HepG2 (cell line): ENCODE data around the gene EIF6. TPM values are rescaled to one million over a fixed set of nuclear protein-coding genes. Genes with fewer than 3 reads are reported as not detected.

Experiments
- CBX1 ChIP-seq: IDR thresholded peaks from one replicate; pipeline ENCODE4 v1.6.1; 2016; ENCODE audit warnings: antibody characterized with exemption, low read depth
- CBX5 ChIP-seq: sonication (generic); formaldehyde crosslinking; IDR thresholded peaks from 2 replicates; pipeline ENCODE4 v1.4.0; 2020; ENCODE audit warnings: missing genetic modification reagents, borderline replicate concordance
- DMAP1 ChIP-seq: IDR thresholded peaks from 2 replicates; pipeline ENCODE4 v1.6.1; 2016
- ETV5 ChIP-seq: IDR thresholded peaks from 2 replicates; pipeline ENCODE4 v1.6.1; 2018; ENCODE audit warnings: missing biosample characterization, missing genetic modification reagents, inconsistent platforms, borderline replicate concordance
- FOXA1 ChIP-seq, 2 experiments: fragments of 450-650 bp in 1 of 2; sonication (generic) in 1 of 2; formaldehyde crosslinking in 1 of 2; IDR thresholded peaks; 2 replicates each; pipeline versions ENCODE4 v1.4.0 to v1.6.1; 2016 to 2020; ENCODE audit warnings: missing genetic modification reagents in 1 of 2
- GATAD1 ChIP-seq: IDR thresholded peaks from 2 replicates; pipeline ENCODE4 v1.6.1; 2016; ENCODE audit warnings: missing genetic modification reagents, missing compliant biosample characterization
- GFI1 ChIP-seq: sonication (generic); formaldehyde crosslinking; IDR thresholded peaks from 2 replicates; pipeline ENCODE4 v1.5.0; 2020; ENCODE audit warnings: missing genetic modification reagents, mild to moderate bottlenecking, borderline replicate concordance
- HHEX ChIP-seq: IDR thresholded peaks from 2 replicates; pipeline ENCODE4 v1.6.1; 2016; ENCODE audit warnings: control low read depth
- KLF11 ChIP-seq: IDR thresholded peaks from 2 replicates; pipeline ENCODE4 v1.6.1; 2016; ENCODE audit warnings: missing compliant biosample characterization
- KLF16 ChIP-seq, 2 experiments: sonication (generic) in 1 of 2; formaldehyde crosslinking in 1 of 2; IDR thresholded peaks; 2 replicates each; pipeline versions ENCODE4 v1.6.1 to v1.8.0; 2016 to 2023; ENCODE audit warnings: missing genetic modification reagents in 2 of 2, missing compliant biosample characterization in 1 of 2
- MXD4 ChIP-seq: IDR thresholded peaks from 2 replicates; pipeline ENCODE4 v1.6.1; 2016; ENCODE audit warnings: mild to moderate bottlenecking, missing biosample characterization, missing genetic modification reagents
- NFYC ChIP-seq: IDR thresholded peaks from 2 replicates; pipeline ENCODE4 v1.6.1; 2016; ENCODE audit warnings: missing genetic modification reagents, missing compliant biosample characterization
- PTBP1 ChIP-seq: fragments of 200-400 bp; formaldehyde crosslinking; IDR thresholded peaks from 2 replicates; pipeline ENCODE4 v1.6.1; 2018; ENCODE audit warnings: low read length, low read depth; ENCODE audit not compliant: poor library complexity, severe bottlenecking
- RARG ChIP-seq: sonication (generic); formaldehyde crosslinking; IDR thresholded peaks from 2 replicates; pipeline ENCODE4 v1.4.0; 2020; ENCODE audit warnings: low read depth, mild to moderate bottlenecking, missing genetic modification reagents
- TAF1 ChIP-seq: sonication (generic); formaldehyde crosslinking; IDR thresholded peaks from 2 replicates; pipeline ENCODE4 v1.4.0; 2020; ENCODE audit warnings: missing genetic modification reagents
- THAP8 ChIP-seq: sonication (generic); formaldehyde crosslinking; IDR thresholded peaks from 2 replicates; pipeline ENCODE4 v1.5.1; 2020; ENCODE audit warnings: missing genetic modification reagents, mild to moderate bottlenecking, borderline replicate concordance
- U2AF2 ChIP-seq: fragments of 200-400 bp; formaldehyde crosslinking; IDR thresholded peaks from 2 replicates; pipeline ENCODE4 v1.6.1; 2017; ENCODE audit warnings: low read depth, mild to moderate bottlenecking, low read length
- YEATS4 ChIP-seq: sonication (generic); formaldehyde crosslinking; IDR thresholded peaks from 2 replicates; pipeline ENCODE4 v1.4.0; 2020; ENCODE audit warnings: missing genetic modification reagents, borderline replicate concordance
- ZBTB21 ChIP-seq: sonication (generic); formaldehyde crosslinking; IDR thresholded peaks from 2 replicates; pipeline ENCODE4 v1.4.0; 2020; ENCODE audit warnings: missing genetic modification reagents
- ZBTB4 ChIP-seq: sonication (generic); formaldehyde crosslinking; IDR thresholded peaks from 2 replicates; pipeline ENCODE4 v1.4.0; 2020; ENCODE audit warnings: missing genetic modification reagents, mild to moderate bottlenecking, borderline replicate concordance
- ZFP36L1 ChIP-seq: sonication (generic); formaldehyde crosslinking; IDR thresholded peaks from 2 replicates; pipeline ENCODE4 v1.8.0; 2022; ENCODE audit warnings: mild to moderate bottlenecking, missing genetic modification reagents, moderate library complexity
- ZFP36L2 ChIP-seq: sonication (generic); formaldehyde crosslinking; IDR thresholded peaks from 2 replicates; pipeline ENCODE4 v1.4.0; 2020; ENCODE audit warnings: missing genetic modification reagents
- ZFP41 ChIP-seq: sonication (generic); formaldehyde crosslinking; IDR thresholded peaks from 2 replicates; pipeline ENCODE4 v1.4.0; 2020; ENCODE audit warnings: mild to moderate bottlenecking, missing genetic modification reagents, borderline replicate concordance
- ZNF543 ChIP-seq: sonication (generic); formaldehyde crosslinking; IDR thresholded peaks from 2 replicates; pipeline ENCODE4 v1.4.0; 2020; ENCODE audit warnings: mild to moderate bottlenecking, missing genetic modification reagents
- ZNF567 ChIP-seq: sonication (generic); formaldehyde crosslinking; IDR thresholded peaks from 2 replicates; pipeline ENCODE4 v1.8.1; 2023; ENCODE audit warnings: mild to moderate bottlenecking, missing genetic modification reagents, borderline replicate concordance
- ZNF570 ChIP-seq: sonication (generic); formaldehyde crosslinking; IDR thresholded peaks from 2 replicates; pipeline ENCODE4 v1.4.0; 2020; ENCODE audit warnings: mild to moderate bottlenecking, missing genetic modification reagents, borderline replicate concordance
- polyA plus RNA-seq, 8 experiments: library from polyadenylated mRNA; depleted of rRNA in 3 of 8; stranded (reverse) in 7 of 8; unstranded in 1 of 8; fragments of >200 nt; fragmentation: Illumina TruSeq in 4 of 8; extraction: Trizol in 4 of 8; gene quantifications; 2 replicates each; pipeline versions ENCODE4 v1.2.1 to v1.2.3, GENCODE V29; 2011 to 2016; ENCODE audit warnings: low read depth in 4 of 8, missing spikeins in 1 of 8, mixed read lengths in 1 of 8; ENCODE audit not compliant: insufficient read depth in 1 of 8
- total RNA-seq, 5 experiments: library from RNA; depleted of rRNA; stranded (reverse); fragments of >200 nt; fragmentation: Illumina TruSeq; extraction: Trizol; gene quantifications; 2 replicates each; pipeline ENCODE4 v1.2.3, GENCODE V29; 2016; ENCODE audit warnings: low read depth in 1 of 5

EIF6 gene
- total and polyA plus RNA-seq, 2 of the 13 experiments (the other 11 are each of a cell fraction or from before 2014, with no cell fraction given), result 462 to 466 TPM

GRCh38 chr20:35327074-35327976, 42.8 kb upstream of the EIF6 start (continued):
- TF ChIP-seq ZFP36L2 (CRISPR knock-in tag), result peak; percentile 64
- TF ChIP-seq ZFP41 (CRISPR knock-in tag), result no peak
- TF ChIP-seq CBX5 (CRISPR knock-in tag), result peak; percentile 58
- peak; percentile 9 for TF ChIP-seq CBX1
- TF ChIP-seq RARG, result 0 out of 2 replicates have a peak, but pooled peaks have one; percentile 84
- TF ChIP-seq YEATS4 (CRISPR knock-in tag), result peak; percentile 88; the same call in 1 of the 2 replicates
- TF ChIP-seq HHEX, result peak; percentile 92
- TF ChIP-seq TAF1 (CRISPR knock-in tag), result no peak; the same call in 1 of the 2 replicates
- TF ChIP-seq MXD4, result peak; percentile 83
- peak; percentile 83 for TF ChIP-seq ETV5 (CRISPR knock-in tag)
- peak; percentile 99 for TF ChIP-seq GFI1 (CRISPR knock-in tag)
- TF ChIP-seq ZBTB4 (CRISPR knock-in tag), result 0 out of 2 replicates have a peak, but pooled peaks have one; percentile 42
- TF ChIP-seq KLF11 (CRISPR knock-in tag), result peak; percentile 66
- TF ChIP-seq FOXA1 (IDR thresholded peaks at IDR 0.05), result no peak
- peak; percentile 82 for TF ChIP-seq FOXA1 (CRISPR knock-in tag; IDR thresholded peaks at IDR 0.05)
- peak; percentile 80 for TF ChIP-seq GATAD1
- TF ChIP-seq THAP8, result no peak
- TF ChIP-seq U2AF2, result 0 out of 2 replicates have a peak, but pooled peaks have one; percentile 32
- TF ChIP-seq DMAP1 (CRISPR knock-in tag), result peak; percentile 89
- TF ChIP-seq ZBTB21 (CRISPR knock-in tag), result peak; percentile 59
- TF ChIP-seq KLF16 (CRISPR knock-in tag; IDR thresholded peaks at IDR 0.05), result peak in 1 of 2 experiments; percentile 97; a peak in 2 of 4 replicates
- TF ChIP-seq ZNF570 (CRISPR knock-in tag), result 0 out of 2 replicates have a peak, but pooled peaks have one; percentile 15
- TF ChIP-seq PTBP1, result no peak
- peak; percentile 14; the same call in 1 of the 2 replicates for TF ChIP-seq ZNF567
- TF ChIP-seq NFYC (CRISPR knock-in tag), result peak; percentile 47; the same call in 1 of the 2 replicates
- peak; percentile 97; the same call in 1 of the 2 replicates for TF ChIP-seq ZNF543 (CRISPR knock-in tag)
- 0 out of 2 replicates have a peak, but pooled peaks have one; percentile 82 for TF ChIP-seq ZFP36L1 (CRISPR knock-in tag)
